NCI-H146 (cell line): ENCODE measurements around the gene ASCC3.
"Not testable (repeated sequence)": the region's sequence is repeated elsewhere in the genome, so short reads cannot be mapped to it uniquely, and the experiment has no call there.

ENCODE experiments used
- DNase-seq: peaks from one replicate; lab custom pipeline; 2025; lab: John Stamatoyannopoulos, UW

ASCC3 gene

DNA sequence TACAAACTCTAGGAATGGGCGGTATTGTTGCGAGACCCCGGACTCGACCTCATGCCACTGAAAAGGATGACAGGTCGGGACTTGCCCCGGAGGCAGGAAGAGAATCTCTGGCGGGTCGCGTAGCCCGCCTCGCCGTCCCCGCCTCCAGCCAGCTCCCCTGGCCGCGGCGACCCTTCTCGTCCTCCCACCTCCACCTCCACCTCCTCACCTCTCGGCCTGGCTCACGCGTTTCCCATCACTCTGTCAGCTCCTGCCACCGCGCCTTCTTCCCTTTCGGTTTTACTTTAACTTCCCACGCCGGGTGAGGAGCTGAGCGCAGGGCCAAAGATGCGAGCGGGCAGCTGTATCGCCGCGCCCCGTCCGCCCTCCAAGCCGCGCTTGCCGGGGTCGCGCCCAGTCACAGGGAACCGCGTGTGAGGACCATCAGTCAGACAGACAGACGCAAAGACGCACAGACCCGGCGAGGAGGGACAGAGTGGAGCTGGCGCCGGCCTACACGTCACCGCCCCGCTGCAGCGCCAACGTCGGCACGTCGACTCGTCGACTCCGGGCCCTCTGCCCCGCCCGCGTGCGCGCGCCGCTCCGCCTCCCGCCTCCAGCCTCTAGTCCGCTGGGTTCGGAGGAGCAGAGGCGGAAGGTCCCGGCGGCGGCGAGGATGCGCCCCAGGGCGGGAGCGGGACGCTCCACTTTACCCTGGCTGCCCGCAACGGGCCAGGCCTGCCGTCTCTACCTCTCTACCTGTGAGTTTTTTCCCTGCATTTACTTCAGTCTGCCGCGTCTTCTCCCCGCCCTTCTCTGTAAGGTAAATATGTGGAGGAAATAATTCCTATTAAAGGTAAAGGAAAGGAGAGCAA, at the start of gene ASCC3:
Gene ASCC3 (minus strand): TSS at position 477 of the 854 bp plus-strand sequence. CDS start 13,332 bp downstream, outside the sequence.
- DNase-seq = peak; percentile 91

GRCh38 chr6:100925749-100926148, 44.6 kb upstream of the ASCC3 start:
- DNase-seq = no peak

- no peak for DNase-seq
Observed at GRCh38 chr6:100924534-100925227, 43.6 kb upstream of the ASCC3 start.

DNA sequence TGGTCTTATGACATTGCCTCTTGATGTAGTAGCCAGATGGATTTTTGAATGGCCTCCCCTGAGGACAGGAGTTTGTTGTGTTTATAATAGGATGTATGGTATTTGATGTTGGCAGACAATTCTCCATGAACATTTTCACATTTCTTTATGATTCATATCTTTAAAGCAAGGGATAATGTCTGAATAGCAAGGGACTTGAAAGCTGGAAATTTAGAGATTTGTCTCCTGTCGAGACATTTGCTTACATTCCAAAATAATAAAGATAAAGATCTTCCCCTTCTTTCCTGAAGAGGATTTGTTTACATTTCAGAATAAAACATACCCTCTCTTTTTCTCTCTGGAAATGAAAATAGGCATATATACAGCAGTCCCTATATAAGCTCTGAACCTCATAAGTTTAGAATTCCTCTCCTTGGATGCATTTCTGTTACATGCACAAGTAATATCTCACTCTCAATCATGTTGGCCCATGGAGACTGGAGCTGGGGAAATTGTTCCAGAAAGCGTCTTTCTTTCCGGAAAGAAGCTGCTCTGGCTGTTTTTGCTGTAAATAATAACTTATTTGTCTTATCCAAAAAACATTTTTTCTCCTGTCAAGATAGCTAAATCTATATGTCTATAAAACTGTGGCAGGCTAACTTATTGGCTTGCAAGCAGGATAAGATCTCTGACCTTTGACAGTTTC, 42.5 kb upstream of the ASCC3 start:
- DNase-seq = no peak

- no peak for DNase-seq
Observed at GRCh38 chr6:100920028-100920605, 39.0 kb upstream of the ASCC3 start.

GRCh38 chr6:100918152-100918551, 37.0 kb upstream of the ASCC3 start:
- no peak for DNase-seq

DNA sequence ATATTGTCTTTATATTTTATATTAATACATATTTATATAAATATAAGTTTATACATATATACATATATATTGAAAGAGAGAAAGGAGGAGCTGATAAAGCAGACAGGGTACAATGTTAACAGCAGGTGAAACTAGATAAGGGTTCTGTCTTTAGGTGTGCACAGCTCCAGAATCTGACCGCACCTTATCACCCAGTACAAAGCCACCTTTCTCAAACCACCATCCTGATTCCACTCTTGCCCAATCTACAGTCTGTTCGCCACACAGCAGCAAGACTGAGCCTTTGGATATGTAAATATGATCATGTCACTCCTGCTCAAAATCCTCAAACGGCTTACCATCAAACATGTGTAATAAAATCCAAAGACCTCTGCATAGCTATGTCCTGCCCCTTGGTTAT, 34.7 kb upstream of the ASCC3 start:
- no peak for DNase-seq

DNA sequence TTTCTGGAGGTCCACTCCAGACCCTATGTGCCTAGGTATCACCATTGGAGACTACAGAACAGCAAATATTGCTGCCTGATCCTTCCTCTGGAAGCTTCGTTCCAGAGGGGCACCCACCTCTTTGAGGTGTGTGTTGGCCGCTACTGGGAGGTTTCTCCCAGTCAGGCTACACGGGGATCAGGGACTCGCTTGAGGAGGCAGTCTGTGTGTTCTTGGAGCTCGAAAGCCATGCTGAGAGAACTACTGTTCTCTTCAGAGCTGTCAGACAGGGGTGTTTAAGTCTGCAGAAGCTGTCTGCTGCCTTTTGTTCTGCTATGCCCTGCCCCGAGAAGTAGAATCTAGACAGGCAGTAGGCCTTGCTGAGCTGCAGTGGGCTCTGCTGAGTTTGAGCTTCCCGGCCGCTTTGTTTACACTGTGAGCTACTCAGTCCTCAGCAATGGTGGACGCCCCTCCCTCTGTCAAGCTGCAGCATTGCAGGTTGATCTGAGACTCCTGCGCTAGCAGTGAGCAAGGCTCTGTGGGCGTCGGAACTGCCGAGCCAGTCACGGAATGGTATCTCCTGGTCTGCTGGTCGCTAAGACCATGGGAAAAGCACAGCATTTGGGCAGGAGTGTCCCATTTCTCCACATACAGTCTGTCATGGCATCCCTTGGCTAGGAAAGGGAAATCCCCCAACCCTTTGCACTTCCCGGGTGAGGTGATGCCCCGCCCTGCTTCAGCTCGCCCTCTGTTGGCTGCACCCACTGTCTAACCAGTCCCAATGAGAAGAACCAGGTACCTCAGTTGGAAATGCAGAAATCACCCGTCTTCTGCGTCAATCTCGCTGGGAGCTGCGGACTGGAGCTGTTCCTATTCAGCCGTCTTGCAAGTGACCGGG, 32.5 kb upstream of the ASCC3 start:
- peak; percentile 61 for DNase-seq

- DNase-seq = no peak
Observed at GRCh38 chr6:100906325-100906724, 25.2 kb upstream of the ASCC3 start.

DNA sequence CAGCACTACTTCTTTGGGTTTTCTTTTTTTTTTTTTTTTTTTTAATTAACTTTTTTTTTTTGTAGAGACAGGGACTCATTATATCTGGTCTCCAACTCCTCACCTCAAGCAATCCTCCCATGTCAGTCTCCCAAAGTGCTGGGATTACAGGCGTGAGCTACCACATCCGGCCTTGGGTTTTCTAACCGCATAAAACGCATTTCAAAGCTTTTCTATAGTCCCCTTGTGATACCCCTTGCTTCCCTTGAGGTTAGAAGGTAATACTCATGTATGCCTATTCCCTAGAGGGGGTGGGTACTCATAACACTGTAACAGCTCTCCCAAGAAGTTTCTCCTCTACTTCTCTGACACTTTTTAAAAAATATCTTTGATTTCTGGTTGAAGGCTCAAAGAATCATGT, 23.9 kb upstream of the ASCC3 start:
- DNase-seq = no peak

- no peak for DNase-seq
Observed at GRCh38 chr6:100904316-100904715, 23.2 kb upstream of the ASCC3 start.

GRCh38 chr6:100901582-100901981, 20.5 kb upstream of the ASCC3 start:
- DNase-seq = no peak

DNA sequence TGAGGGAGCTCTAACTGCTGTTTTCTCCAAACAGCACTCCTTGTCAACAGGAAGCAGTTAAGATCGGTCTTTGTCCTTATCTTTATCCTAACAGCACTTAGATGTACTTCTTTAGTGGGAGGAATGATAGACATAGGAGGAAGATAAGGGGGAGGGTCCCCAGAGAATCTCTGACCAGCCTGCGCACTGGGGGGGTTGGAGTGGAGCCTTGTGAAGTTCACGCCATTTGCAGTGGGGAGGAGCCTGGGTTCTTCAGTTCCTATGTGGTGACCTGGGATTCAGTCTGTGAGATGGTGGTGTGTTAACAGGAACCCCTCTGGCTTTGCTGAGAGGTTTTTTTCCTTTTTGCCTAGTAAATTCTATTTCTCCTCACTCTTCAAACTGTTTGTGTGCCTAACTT, 18.1 kb upstream of the ASCC3 start:
- no peak for DNase-seq

- DNase-seq = no peak
Observed at GRCh38 chr6:100897671-100898070, 16.5 kb upstream of the ASCC3 start.

GRCh38 chr6:100893743-100894142, 12.6 kb upstream of the ASCC3 start:
- DNase-seq = no peak

DNA sequence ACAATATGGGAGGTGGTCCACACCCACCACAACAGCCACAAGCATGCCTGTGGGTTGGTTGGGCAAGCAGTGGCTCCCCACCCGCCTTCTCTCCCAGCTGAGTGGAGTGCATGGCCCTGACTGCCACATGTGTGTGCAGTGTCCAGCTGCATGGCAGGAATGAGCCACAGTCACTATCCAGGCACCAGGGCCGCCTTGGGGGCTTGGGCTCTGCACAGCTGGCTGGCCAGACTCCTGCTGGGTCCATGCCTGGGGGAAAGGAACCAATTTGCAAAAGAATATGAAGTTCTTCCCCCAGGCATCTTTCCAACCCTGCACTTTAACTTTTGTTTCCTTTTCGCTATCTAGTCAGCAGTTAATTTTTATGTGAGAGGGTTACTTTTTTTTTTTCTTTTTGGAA, 11.6 kb upstream of the ASCC3 start:
- peak; percentile 43 for DNase-seq

GRCh38 chr6:100892116-100892515, 11.0 kb upstream of the ASCC3 start:
- DNase-seq = no peak

GRCh38 chr6:100891079-100891478, 9.9 kb upstream of the ASCC3 start:
- DNase-seq = no peak

DNA sequence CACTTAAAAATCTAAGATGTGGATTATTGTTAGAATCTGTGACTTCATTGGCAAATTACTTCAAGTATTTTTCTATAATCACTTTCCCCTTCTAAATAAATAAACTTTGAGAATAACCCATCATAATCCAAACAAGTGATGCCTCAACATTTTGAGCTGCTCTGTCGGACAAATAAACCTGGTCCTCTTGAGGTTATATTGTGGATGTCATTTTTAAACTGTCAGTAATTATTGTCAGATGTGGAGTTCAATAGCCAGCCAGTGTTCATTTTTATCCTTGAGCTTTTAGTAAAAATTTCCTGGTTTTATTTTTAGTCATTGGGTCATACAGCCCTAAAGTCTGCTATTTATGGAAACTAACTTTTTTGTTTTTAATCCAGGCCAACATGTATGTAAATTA, 9.5 kb upstream of the ASCC3 start:
- DNase-seq = not testable (repeated sequence)

DNA sequence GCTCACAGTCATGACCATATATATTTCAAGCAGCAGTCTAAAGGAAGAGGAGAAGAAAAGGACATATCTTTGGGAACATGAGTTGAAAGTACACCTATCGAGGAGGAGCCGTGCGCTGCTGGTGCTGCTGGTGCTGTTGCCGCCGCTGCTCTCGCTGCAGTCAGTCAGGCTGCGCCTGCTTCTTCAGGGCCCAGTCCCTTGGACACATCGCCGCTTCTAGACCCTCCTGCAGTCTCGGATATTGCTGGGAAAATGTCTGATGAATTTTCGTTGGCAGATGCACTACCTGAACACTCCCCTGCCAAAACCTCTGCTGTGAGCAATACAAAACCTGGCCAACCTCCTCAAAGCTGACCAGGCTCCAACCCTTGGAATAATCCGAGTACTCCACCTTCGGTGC, 8.2 kb upstream of the ASCC3 start:
- DNase-seq = no peak

DNA sequence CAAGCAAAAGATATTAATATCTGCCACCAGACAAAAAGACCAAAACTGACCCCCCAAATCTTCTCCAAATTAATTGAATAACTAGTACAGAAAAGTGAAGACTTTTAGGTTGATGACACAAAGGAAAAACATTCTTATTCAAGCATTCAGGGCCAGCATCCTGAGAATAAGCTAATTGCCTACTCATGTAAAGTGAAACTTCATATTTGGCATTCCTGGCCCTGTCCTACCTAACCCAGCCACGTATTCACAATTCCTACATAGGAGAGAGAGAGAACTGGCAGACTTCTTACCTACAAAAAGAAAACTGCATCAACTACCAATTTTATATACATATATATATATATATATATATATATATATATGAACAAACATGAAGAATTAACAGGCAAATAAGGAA, 4.9 kb upstream of the ASCC3 start:
- no peak for DNase-seq
